ENCODE results near the gene CAPZA2. TPM values are rescaled to one million over a fixed set of nuclear protein-coding genes. Genes with fewer than 3 reads are reported as not detected.

The CAPZA2 gene
- polyA plus RNA-seq, 1 experiment = 47.4 TPM

GRCh38 chr7:116824449-116824848 is 37.9 kb upstream of the CAPZA2 start:
- Histone ChIP-seq H3K27me3 (ENCODE audit: control insufficient read depth, insufficient read depth, low read length) (no peaks in the 10 kb centered on the region; the same call in 1 of the 2 replicates), H3K36me3 (ENCODE audit: control insufficient read depth, insufficient read depth, low read length) (no peaks in the 10 kb centered on the region), H3K4me3 (ENCODE audit: low read depth, low read length) (no peak overlapping the region)
- DNase-seq (ENCODE audit: low read depth) = no peak
- ChIA-PET CTCF (no interaction called here), POLR2A (no interaction called here)
- TF ChIP-seq CTCF (IDR thresholded peaks at IDR 0.05; ENCODE audit: insufficient read depth, low read depth, low read length) = no peak

- DNase-seq (ENCODE audit: low read depth) = no peak
- ChIA-PET POLR2A (no interaction called here), CTCF (no interaction called here)
- Histone ChIP-seq H3K27me3 (ENCODE audit: control insufficient read depth, insufficient read depth, low read length) (no peaks in the 10 kb centered on the region; the same call in 1 of the 2 replicates), H3K36me3 (ENCODE audit: control insufficient read depth, insufficient read depth, low read length) (no peaks in the 10 kb centered on the region), H3K4me3 (ENCODE audit: low read depth, low read length) (no peak overlapping the region)
- no peak for TF ChIP-seq CTCF (IDR thresholded peaks at IDR 0.05; ENCODE audit: insufficient read depth, low read depth, low read length)
Observed at GRCh38 chr7:116828281-116828680, 34.1 kb upstream of the CAPZA2 start.

GRCh38 chr7:116829041-116829440 is 33.3 kb upstream of the CAPZA2 start:
- CTCF ChIA-PET = no interaction called here
- no peak for DNase-seq (ENCODE audit: low read depth)
- Histone ChIP-seq H3K36me3 (ENCODE audit: control insufficient read depth, insufficient read depth, low read length) (no peaks in the 10 kb centered on the region), H3K4me3 (ENCODE audit: low read depth, low read length) (no peak overlapping the region), H3K27me3 (ENCODE audit: control insufficient read depth, insufficient read depth, low read length) (no peaks in the 10 kb centered on the region; the same call in 1 of the 2 replicates)
- POLR2A ChIA-PET = no interaction called here
- no peak for TF ChIP-seq CTCF (IDR thresholded peaks at IDR 0.05; ENCODE audit: insufficient read depth, low read depth, low read length)

- Histone ChIP-seq H3K27me3 (ENCODE audit: control insufficient read depth, insufficient read depth, low read length) (no peaks in the 10 kb centered on the region; the same call in 1 of the 2 replicates), H3K36me3 (ENCODE audit: control insufficient read depth, insufficient read depth, low read length) (no peaks in the 10 kb centered on the region), H3K4me3 (ENCODE audit: low read depth, low read length) (no peak overlapping the region)
- ChIA-PET POLR2A (no interaction called here), CTCF (no interaction called here)
- no peak for DNase-seq (ENCODE audit: low read depth)
- no peak for TF ChIP-seq CTCF (IDR thresholded peaks at IDR 0.05; ENCODE audit: insufficient read depth, low read depth, low read length)
Observed at GRCh38 chr7:116829493-116829892, 32.9 kb upstream of the CAPZA2 start.

- Histone ChIP-seq H3K36me3 (ENCODE audit: control insufficient read depth, insufficient read depth, low read length) (no peaks in the 10 kb centered on the region), H3K4me3 (ENCODE audit: low read depth, low read length) (no peak overlapping the region), H3K27me3 (ENCODE audit: control insufficient read depth, insufficient read depth, low read length) (no peaks in the 10 kb centered on the region)
- DNase-seq (ENCODE audit: low read depth) = no peak
- CTCF ChIA-PET = no interaction called here
- POLR2A ChIA-PET = interaction anchor here (0.7 kb wide), 1 partner anchor 204 kb away, joined by 3 read pairs; no protein-coding TSS in a partner anchor
- no peak for TF ChIP-seq CTCF (IDR thresholded peaks at IDR 0.05; ENCODE audit: insufficient read depth, low read depth, low read length)
Observed at GRCh38 chr7:116832692-116833091, 29.7 kb upstream of the CAPZA2 start.

All from BJ (cell line).